ENCODE results near the gene PRR20G. TPM values are rescaled to one million over a fixed set of nuclear protein-coding genes. Genes with fewer than 3 reads are reported as not detected.

Gene PRR20G
- total and polyA plus RNA-seq, 2 experiments from 2014 or later = 0.39 TPM; not detected in 1

- Histone ChIP-seq H3K36me3 (ENCODE audit: insufficient read depth) (no peaks in the 10 kb centered on the region), H3K79me2 (replicated peaks; ENCODE audit: insufficient read depth) (no peaks in the 10 kb centered on the region), H3K9me2 (ENCODE audit: insufficient read depth) (no peaks in the 10 kb centered on the region), H3K4me3 (no peak overlapping the region), H2AFZ (no peak overlapping the region), H4K20me1 (replicated peaks; ENCODE audit: insufficient read depth) (no peaks in the 10 kb centered on the region), H3K27ac (ENCODE audit: low read depth) (no peak overlapping the region), H3K4me2 (no peak overlapping the region), H3K4me1 (ENCODE audit: insufficient read depth) (no peaks in the 10 kb centered on the region), H3K27me3 (ENCODE audit: insufficient read depth) (no peaks in the 10 kb centered on the region), H3F3A (replicated peaks; ENCODE audit: low read depth) (no peaks in the 10 kb centered on the region)
- ATAC-seq (no peak), DNase-seq (ENCODE audit: low spot score) (no peak)
- no peak overlapping the region for H3K4me3 Mint-ChIP-seq
- no peaks in the 10 kb centered on the region; the same call in 2 of the 3 replicates for H3K36me3 Mint-ChIP-seq (ENCODE audit: low read depth)
- no peak overlapping the region for H3K27ac Mint-ChIP-seq
- TF ChIP-seq ZNF462 (CRISPR knock-in tag; IDR thresholded peaks at IDR 0.05) (no peak), STAT1 (IDR thresholded peaks at IDR 0.05; ENCODE audit: unreplicated experiment) (no peak), JUNB (IDR thresholded peaks at IDR 0.05; ENCODE audit: unreplicated experiment) (no peak), CREB1 (CRISPR knock-in tag; IDR thresholded peaks at IDR 0.05; ENCODE audit: low read depth) (no peak), REST (IDR thresholded peaks at IDR 0.05; ENCODE audit: unreplicated experiment) (no peak), ZNF331 (CRISPR knock-in tag; IDR thresholded peaks at IDR 0.05; ENCODE audit: low read depth) (no peak), ZNF114 (CRISPR knock-in tag; IDR thresholded peaks at IDR 0.05) (no peak)
- TF ChIP-seq, protein P1, sequence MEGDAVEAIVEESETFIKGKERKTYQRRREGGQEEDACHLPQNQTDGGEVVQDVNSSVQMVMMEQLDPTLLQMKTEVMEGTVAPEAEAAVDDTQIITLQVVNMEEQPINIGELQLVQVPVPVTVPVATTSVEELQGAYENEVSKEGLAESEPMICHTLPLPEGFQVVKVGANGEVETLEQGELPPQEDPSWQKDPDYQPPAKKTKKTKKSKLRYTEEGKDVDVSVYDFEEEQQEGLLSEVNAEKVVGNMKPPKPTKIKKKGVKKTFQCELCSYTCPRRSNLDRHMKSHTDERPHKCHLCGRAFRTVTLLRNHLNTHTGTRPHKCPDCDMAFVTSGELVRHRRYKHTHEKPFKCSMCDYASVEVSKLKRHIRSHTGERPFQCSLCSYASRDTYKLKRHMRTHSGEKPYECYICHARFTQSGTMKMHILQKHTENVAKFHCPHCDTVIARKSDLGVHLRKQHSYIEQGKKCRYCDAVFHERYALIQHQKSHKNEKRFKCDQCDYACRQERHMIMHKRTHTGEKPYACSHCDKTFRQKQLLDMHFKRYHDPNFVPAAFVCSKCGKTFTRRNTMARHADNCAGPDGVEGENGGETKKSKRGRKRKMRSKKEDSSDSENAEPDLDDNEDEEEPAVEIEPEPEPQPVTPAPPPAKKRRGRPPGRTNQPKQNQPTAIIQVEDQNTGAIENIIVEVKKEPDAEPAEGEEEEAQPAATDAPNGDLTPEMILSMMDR (conservative IDR thresholded peaks at IDR 0.05; ENCODE audit: low read depth in 2 of 2) = no peak
- H3K27me3 Mint-ChIP-seq (ENCODE audit: insufficient read depth, low read depth, poor library complexity) = peaks cover 8% of the 10 kb centered on the region
- no peaks in the 10 kb centered on the region for H3K4me1 Mint-ChIP-seq
- peaks cover 14% of the 10 kb centered on the region for H3K9me3 Mint-ChIP-seq
These were observed 38.5 kb upstream of the PRR20G start for GRCh38 chr3:127326341-127326740.

Data from GM23338 (cell line).